Central memory CD8-positive, alpha-beta T cell (primary cell): Measurements from ENCODE around the gene FRY.
"Not testable (repeated sequence)": the region's sequence is repeated elsewhere in the genome, so short reads cannot be mapped to it uniquely, and the experiment has no call there.

Source experiments
- ATAC-seq: fragments of 150-1000 bp; cut with Tn5 transposase; replicated peaks from 2 replicates; pipeline ENCODE4 v1.10.0; 2022; ENCODE audit warnings: mild to moderate bottlenecking, moderate FRiP score, moderate number of reproducible peaks; ENCODE audit not compliant: poor library complexity, severe bottlenecking; ENCODE audit errors: extremely low read depth
- DNase-seq, 2 donors: peaks; one replicate each; pipeline ENCODE4 v3.0.0; 2021; ENCODE audit warnings: low spot score in 2 of 2
- H3K27ac Mint-ChIP-seq: one replicate; pipeline ENCODE4 v1.8.0; 2022; ENCODE audit warnings: low read depth, mild to moderate bottlenecking, moderate library complexity, mixed read lengths
- H3K27me3 Mint-ChIP-seq: one replicate; pipeline ENCODE4 v1.8.0; 2022; ENCODE audit warnings: mixed read lengths
- H3K36me3 Mint-ChIP-seq: one replicate; pipeline ENCODE4 v1.8.0; 2022; ENCODE audit warnings: mild to moderate bottlenecking, moderate library complexity, mixed read lengths; ENCODE audit not compliant: insufficient read depth
- H3K4me1 Mint-ChIP-seq: one replicate; pipeline ENCODE4 v1.8.0; 2022; ENCODE audit warnings: mixed read lengths
- H3K4me3 Mint-ChIP-seq: one replicate; pipeline ENCODE4 v1.8.0; 2022; ENCODE audit warnings: mild to moderate bottlenecking, moderate library complexity, mixed read lengths
- H3K9me3 Mint-ChIP-seq: one replicate; pipeline ENCODE4 v1.8.0; 2022; ENCODE audit warnings: mixed read lengths

FRY gene

GRCh38 chr13:32031025-32031814 lies at the start of gene FRY:
TSS of gene FRY (plus strand) at chr13:32031774. CDS start at chr13:32031796, 22 bp downstream.
- H3K9me3 Mint-ChIP-seq: no peaks in the 10 kb centered on the region
- DNase-seq: peak in 1 of 2 donors; percentile 13
- peaks cover 2% of the 10 kb centered on the region for H3K36me3 Mint-ChIP-seq
- peak within 1 kb of the TSS; percentile 74 for H3K4me3 Mint-ChIP-seq
- peak; percentile 58 for ATAC-seq
- H3K27ac Mint-ChIP-seq: peak within 1 kb of the TSS; percentile 41
- peaks cover 70% of the 10 kb centered on the region for H3K27me3 Mint-ChIP-seq
- peaks cover 17% of the 10 kb centered on the region for H3K4me1 Mint-ChIP-seq

DNA sequence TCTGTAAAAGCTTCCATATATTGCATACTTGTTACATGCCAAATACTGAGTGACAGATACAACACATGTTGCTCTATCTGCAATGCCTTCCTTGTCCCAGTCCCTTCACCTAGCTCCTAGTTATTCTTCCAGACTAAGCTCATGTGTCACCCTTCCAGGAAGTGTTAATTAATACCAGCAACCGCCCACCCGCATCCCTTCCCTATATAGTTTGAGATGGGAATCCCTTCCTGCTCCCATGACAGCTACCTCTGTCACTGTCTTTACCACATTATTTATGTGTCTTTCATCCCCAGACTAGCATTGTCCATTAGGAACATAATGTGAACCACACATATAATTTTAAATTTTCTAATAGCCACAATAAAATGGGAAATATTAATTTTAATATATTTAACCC lies 49.5 kb upstream of the FRY start:
- peaks cover 10% of the 10 kb centered on the region for H3K27me3 Mint-ChIP-seq
- no peaks in the 10 kb centered on the region for H3K36me3 Mint-ChIP-seq
- no peak overlapping the region for H3K27ac Mint-ChIP-seq
- no peaks in the 10 kb centered on the region for H3K4me1 Mint-ChIP-seq
- ATAC-seq (no peak), DNase-seq (no peak)
- no peak overlapping the region for H3K4me3 Mint-ChIP-seq
- no peaks in the 10 kb centered on the region for H3K9me3 Mint-ChIP-seq

GRCh38 chr13:31982540-31982939 lies 49.0 kb upstream of the FRY start:
- ATAC-seq (no peak), DNase-seq (no peak)
- H3K4me1 Mint-ChIP-seq: no peaks in the 10 kb centered on the region
- H3K27ac Mint-ChIP-seq: no peak overlapping the region
- peaks cover 10% of the 10 kb centered on the region for H3K27me3 Mint-ChIP-seq
- no peak overlapping the region for H3K4me3 Mint-ChIP-seq
- H3K36me3 Mint-ChIP-seq: no peaks in the 10 kb centered on the region
- no peaks in the 10 kb centered on the region for H3K9me3 Mint-ChIP-seq

- H3K27me3 Mint-ChIP-seq: peaks cover 11% of the 10 kb centered on the region
- not testable (repeated sequence) for H3K4me1 Mint-ChIP-seq, H3K4me3 Mint-ChIP-seq, H3K36me3 Mint-ChIP-seq, DNase-seq, ATAC-seq, H3K27ac Mint-ChIP-seq, H3K9me3 Mint-ChIP-seq
Observed at GRCh38 chr13:31983696-31984095, 47.9 kb upstream of the FRY start.

GRCh38 chr13:31984388-31984787 lies 47.2 kb upstream of the FRY start:
- H3K27me3 Mint-ChIP-seq: peaks cover 17% of the 10 kb centered on the region
- not testable (repeated sequence) for H3K4me1 Mint-ChIP-seq, H3K27ac Mint-ChIP-seq, H3K4me3 Mint-ChIP-seq, DNase-seq, H3K9me3 Mint-ChIP-seq, H3K36me3 Mint-ChIP-seq, ATAC-seq

DNA sequence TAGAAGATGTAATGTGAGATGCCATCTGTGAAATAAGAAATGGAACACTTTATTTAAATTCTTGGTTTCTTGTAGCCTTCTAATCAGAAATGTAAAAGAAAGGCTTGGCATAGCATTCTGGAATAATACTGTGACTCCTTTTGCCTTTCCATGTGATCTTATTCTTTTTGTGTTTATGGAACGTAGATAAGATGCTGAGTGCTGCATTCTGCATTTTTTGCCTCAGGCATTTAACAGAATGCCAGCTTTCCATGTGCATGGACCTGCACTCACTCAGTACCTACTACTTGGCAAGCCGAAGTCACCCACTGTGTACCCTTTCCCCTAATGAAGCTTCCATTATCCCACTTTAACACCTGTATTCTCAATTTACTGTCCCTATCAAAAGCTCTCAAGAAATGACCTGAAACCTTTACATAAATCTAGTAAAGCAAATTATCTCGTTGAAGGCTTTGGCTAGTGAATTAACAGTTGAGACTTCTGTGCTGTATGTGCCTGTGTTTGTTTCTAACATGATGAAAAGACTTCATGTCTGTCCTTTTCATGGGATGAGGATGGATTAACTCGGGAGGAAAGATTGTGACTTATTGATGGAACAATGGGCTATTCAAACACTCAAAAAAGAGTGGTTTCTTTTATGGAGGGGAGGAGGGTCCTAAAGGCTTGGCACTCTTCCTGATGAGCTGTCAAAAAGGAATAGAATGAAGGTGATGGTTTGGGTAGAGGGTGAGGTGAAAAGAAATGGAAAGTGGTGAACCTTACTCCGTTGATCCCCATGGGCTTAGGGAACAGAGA lies 44.7 kb upstream of the FRY start:
- Mint-ChIP-seq H3K9me3 (no peaks in the 10 kb centered on the region), H3K27ac (no peak overlapping the region), H3K36me3 (no peaks in the 10 kb centered on the region), H3K4me3 (no peak overlapping the region), H3K4me1 (no peaks in the 10 kb centered on the region), H3K27me3 (peaks cover 12% of the 10 kb centered on the region)
- DNase-seq (no peak), ATAC-seq (no peak)

DNA sequence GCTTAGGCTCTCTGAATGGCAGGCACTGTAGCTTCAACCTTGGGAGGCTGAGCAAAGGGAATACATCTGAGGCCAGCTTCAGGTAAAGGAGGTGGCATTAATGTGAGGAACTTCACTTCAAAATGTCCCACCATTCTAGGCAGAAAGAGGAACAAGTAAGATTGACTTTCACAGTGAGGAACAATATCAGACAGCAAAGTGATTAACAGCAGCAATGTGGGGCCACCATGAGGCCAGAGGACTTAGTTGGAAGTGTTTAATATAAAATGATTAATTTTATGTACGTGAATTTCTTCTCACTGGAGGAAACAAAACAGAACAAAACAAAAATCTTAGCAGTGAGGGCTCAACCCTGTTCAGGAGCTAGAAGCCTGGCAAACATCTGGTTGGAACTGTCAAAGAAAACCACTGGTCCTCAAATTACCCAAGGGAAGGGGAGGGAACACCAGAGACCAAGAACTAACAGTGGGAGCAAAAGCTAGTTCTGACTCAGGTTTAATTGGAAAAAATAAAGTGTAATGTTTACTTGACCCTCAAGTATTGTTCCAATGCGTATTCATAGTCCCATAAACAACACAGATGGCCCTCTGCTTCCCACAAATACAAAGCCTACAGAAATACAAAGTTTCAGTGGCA lies 43.9 kb upstream of the FRY start:
- no peak for DNase-seq
- Mint-ChIP-seq H3K4me1 (no peaks in the 10 kb centered on the region), H3K36me3 (no peaks in the 10 kb centered on the region), H3K9me3 (no peaks in the 10 kb centered on the region), H3K27ac (no peak overlapping the region), H3K4me3 (no peak overlapping the region), H3K27me3 (peaks cover 6% of the 10 kb centered on the region)
- no peak for ATAC-seq

GRCh38 chr13:31994367-31994766 lies 37.2 kb upstream of the FRY start:
- not testable (repeated sequence) for H3K4me3 Mint-ChIP-seq, H3K27ac Mint-ChIP-seq, DNase-seq, ATAC-seq, H3K36me3 Mint-ChIP-seq, H3K9me3 Mint-ChIP-seq, H3K27me3 Mint-ChIP-seq, H3K4me1 Mint-ChIP-seq

DNA sequence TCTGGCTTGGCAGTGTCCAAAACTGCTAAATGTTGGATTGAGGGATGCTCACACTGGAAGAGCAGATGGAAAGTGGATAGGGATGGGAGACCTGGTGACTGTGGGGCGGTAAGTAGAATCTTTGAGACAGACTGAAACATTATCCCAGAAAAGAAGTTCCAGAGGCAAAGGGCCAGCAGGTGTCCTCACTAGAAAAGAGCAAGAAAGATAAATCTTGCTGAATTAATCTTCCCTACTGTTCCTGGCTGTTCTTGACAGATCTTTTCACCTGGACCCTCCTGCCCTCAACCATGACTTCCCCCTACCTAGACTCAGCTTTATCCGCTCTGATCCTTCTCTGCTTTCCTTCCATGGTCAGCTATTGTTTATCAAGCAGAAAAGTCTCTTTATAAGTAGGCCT lies 35.0 kb upstream of the FRY start:
- Mint-ChIP-seq H3K9me3 (no peaks in the 10 kb centered on the region), H3K36me3 (no peaks in the 10 kb centered on the region), H3K27ac (no peak overlapping the region), H3K27me3 (no peaks in the 10 kb centered on the region), H3K4me1 (no peaks in the 10 kb centered on the region), H3K4me3 (no peak overlapping the region)
- ATAC-seq: no peak
- DNase-seq: no peak

GRCh38 chr13:31997641-31998040 lies 33.9 kb upstream of the FRY start:
- no peaks in the 10 kb centered on the region for H3K9me3 Mint-ChIP-seq
- no peak for ATAC-seq

GRCh38 chr13:31998131-31998530 lies 33.4 kb upstream of the FRY start:
- Mint-ChIP-seq H3K36me3 (no peaks in the 10 kb centered on the region), H3K27me3 (peaks cover 2% of the 10 kb centered on the region), H3K4me3 (no peak overlapping the region), H3K4me1 (no peaks in the 10 kb centered on the region), H3K27ac (no peak overlapping the region), H3K9me3 (no peaks in the 10 kb centered on the region)
- no peak for ATAC-seq
- no peak for DNase-seq

More at GRCh38 chr13:31997641-31998040, 33.9 kb upstream of the FRY start:
- Mint-ChIP-seq H3K27ac (no peak overlapping the region), H3K27me3 (no peaks in the 10 kb centered on the region), H3K4me3 (no peak overlapping the region), H3K36me3 (no peaks in the 10 kb centered on the region), H3K4me1 (no peaks in the 10 kb centered on the region)
- no peak for DNase-seq

DNA sequence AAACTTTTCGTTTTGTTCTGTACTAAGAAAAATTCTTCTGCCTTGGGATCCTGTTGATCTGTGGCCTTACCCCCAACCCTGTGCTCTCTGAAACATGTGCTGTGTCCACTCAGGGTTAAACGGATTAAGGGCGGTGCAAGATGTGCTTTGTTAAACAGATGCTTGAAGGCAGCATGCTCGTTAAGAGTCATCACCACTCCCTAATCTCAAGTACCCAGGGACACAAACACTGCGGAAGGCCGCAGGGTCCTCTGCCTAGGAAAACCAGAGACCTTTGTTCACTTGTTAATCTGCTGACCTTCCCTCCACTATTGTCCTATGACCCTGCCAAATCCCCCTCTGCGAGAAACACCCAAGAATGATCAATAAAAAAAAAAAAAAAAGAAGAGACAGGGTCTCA lies 30.8 kb upstream of the FRY start:
- not testable (repeated sequence) for H3K36me3 Mint-ChIP-seq, H3K27ac Mint-ChIP-seq, H3K9me3 Mint-ChIP-seq, H3K4me3 Mint-ChIP-seq, ATAC-seq, H3K4me1 Mint-ChIP-seq, DNase-seq, H3K27me3 Mint-ChIP-seq
